GM12872 (cell line): ENCODE measurements around the gene TOM1L1.

ENCODE experiments used
- TF ChIP-seq, protein P1 (sequence below): IDR thresholded peaks from 3 replicates; pipeline ENCODE4 v1.5.1; 2011; ENCODE audit warnings: low read depth, mild to moderate bottlenecking, low read length, moderate library complexity; ENCODE audit not compliant: insufficient read depth

TOM1L1 gene

DNA sequence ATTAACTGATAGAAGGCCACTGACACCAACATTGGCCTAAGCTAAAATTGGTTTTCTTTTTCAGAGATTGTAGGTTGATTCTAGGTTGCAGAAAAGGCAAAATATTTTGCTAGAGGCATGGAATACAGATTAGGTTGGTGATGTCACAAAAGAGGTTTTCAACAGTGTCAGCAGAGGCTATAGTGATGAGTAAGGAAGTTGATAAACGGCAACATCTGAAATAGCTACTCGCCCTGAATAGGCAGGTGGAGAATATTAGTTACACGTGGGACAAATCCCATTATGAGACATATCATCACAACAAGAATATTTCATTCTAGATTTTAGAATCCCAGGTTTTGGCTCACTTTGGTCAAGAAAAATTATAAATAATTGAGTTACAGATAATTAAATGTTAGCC, 1.5 kb upstream of the TOM1L1 start:
- TF ChIP-seq, protein P1, sequence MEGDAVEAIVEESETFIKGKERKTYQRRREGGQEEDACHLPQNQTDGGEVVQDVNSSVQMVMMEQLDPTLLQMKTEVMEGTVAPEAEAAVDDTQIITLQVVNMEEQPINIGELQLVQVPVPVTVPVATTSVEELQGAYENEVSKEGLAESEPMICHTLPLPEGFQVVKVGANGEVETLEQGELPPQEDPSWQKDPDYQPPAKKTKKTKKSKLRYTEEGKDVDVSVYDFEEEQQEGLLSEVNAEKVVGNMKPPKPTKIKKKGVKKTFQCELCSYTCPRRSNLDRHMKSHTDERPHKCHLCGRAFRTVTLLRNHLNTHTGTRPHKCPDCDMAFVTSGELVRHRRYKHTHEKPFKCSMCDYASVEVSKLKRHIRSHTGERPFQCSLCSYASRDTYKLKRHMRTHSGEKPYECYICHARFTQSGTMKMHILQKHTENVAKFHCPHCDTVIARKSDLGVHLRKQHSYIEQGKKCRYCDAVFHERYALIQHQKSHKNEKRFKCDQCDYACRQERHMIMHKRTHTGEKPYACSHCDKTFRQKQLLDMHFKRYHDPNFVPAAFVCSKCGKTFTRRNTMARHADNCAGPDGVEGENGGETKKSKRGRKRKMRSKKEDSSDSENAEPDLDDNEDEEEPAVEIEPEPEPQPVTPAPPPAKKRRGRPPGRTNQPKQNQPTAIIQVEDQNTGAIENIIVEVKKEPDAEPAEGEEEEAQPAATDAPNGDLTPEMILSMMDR: no peak

DNA sequence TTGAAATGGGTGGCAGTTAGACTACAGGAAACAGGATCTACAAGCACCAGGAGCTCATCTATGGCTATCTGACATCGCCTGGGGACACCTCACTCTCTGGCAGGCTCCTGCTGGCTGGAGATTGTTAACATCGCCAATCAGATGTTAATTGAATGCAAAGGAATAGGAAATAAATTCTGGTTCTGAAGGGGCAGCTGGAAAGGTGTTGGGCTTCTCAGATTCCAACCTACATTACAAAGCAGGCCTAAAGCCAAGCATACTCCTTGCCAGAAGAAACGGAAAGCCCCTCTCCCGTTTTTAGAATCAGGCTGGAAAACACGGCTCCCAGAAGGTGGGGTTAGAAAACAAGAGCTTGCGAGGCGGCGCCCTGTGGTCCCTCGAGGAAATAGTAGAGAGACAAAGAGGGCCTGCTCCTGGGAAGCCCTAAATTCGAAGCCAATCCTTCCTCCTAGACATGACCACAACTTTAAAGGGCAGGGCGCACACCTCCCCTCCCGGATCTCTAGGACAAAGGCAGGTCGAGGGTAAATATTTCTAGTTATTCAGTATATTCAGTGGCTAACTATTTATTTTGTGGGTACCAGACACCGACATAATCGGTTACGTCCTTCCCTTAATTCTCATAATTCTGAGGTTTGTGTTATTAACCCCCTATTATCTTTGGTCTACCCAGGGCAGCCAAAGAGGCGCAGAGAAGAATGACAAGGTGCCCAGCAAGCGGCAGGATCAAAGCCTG, 763 bp upstream of the TOM1L1 start:
- TF ChIP-seq, protein P1: no peak

DNA sequence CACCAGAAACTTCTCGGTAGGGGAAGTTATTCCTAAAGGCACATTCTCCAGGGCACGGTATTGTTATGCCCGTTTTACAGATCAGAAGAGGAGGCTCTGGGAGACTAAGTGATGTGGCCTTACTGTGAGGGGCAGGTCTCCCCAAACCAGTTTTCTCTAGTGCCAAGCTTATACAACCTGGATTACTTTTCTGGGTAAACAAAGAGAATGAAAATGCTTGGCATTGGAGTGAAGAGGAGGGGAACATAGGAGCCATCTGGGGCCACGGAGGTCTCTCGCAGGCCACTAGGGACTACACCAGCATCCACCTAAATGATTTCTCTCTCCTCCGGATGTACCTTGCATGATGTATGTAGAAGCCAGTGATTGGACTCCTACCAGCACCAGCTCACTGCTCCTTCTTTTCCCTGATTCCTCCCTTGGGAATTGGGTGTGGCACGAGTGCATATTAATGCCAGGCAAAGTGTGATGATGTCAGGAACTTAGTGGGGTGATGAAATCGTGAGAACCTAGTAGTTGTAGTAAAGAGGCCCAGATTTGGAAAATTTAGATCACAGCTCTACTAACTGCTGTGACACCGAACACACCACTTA, 674 bp downstream of the TOM1L1 start:
- TF ChIP-seq, protein P1: no peak

DNA sequence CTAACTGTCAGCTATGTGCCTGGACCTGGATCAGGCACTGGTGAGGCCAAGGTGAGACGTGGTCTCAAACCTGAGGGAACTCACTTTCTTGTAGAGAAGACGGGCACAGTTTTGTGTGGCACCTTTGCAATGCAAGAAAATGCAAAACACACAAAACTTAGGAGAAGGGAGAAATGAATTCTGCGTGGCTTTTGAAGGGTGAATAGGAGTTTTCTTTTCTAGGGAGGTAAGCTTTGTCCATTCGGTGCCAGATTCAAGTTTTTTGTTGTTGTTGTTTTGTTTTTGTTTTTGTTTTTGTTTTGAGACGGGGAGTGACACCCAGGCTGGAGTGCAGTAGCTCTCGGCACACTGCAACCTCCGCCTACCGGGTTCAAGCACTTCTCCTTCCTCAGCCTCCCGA, 1.4 kb downstream of the TOM1L1 start:
- TF ChIP-seq, protein P1: no peak

DNA sequence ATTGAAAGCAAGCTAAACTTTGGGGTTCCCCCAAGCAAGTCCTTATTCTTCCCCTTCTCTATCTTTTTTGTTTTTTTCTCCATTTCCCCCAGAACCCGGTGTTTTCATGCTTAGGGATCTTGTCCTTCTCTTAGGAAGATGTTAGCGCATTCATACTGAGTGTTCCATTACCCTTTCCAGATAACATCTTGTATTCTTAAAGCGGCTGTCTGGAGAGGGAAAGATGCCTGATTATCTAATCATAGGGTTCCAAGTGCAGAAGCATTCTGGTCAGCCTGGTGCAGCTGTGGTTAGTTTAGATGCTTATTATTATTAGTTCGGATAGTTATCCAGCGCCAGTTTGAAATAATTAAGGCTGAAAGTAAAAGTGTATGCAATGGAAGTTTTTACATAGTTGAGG, 2.0 kb downstream of the TOM1L1 start:
- TF ChIP-seq, protein P1: no peak

DNA sequence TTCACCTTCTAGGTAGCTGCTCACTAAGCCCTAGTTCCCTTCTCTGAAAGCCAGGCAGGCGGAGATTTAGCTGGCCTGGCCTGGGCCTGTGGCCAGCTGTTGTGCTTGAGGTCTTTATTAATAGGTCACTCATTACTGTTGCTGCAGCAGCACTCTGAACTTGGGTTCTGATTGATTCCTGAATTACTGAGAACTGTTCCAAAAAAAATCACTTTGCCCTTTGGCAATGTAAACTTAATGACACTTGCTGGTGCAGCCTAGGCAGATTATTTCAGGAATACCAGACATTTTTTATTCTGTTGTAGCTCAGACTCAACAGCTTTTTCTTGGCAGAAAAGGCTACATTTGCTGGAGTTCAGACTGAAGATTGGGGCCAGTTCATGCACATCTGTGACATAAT, 2.7 kb downstream of the TOM1L1 start:
- TF ChIP-seq, protein P1: no peak

DNA sequence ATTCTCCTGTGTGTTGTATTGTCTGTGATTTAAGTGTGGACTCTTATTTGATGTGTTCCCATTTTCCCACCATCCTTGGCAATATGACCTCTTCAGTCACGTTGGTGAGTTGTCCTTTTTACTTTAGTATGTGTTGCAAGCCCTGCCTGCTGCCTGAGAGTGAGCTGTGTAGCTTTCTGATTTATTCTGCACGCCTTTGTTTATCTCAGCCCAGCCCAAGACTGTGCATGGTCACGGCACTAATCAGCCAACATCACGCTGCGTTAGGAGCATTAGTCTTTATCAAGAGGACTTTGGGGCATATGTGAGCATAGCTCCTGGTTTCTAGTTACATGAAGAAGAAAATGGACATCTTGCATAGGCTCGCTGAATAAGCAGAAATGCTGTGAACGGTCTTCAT, 6.0 kb downstream of the TOM1L1 start:
- TF ChIP-seq, protein P1: no peak
